Hepatocyte (in vitro differentiated cells): Measurements from ENCODE around the gene TEPSIN. TPM values are rescaled to one million over a fixed set of nuclear protein-coding genes. Genes with fewer than 3 reads are reported as not detected.

Experiments
- DNase-seq: peaks from one replicate; pipeline ENCODE4 v3.0.0-alpha.2; 2016; ENCODE audit warnings: low spot score
- H2AFZ ChIP-seq: fragments of 200-600 bp; sonication (generic); 2 replicates; pipeline ENCODE4 v1.6.0; 2016; ENCODE audit warnings: antibody characterized with exemption, mild to moderate bottlenecking
- H3K27ac ChIP-seq: fragments of 200-600 bp; sonication (generic); 2 replicates; pipeline ENCODE4 v1.5.1; 2016; ENCODE audit warnings: mild to moderate bottlenecking
- H3K27me3 ChIP-seq: fragments of 200-600 bp; sonication (generic); 2 replicates; pipeline ENCODE4 v1.6.1; 2016
- H3K36me3 ChIP-seq: fragments of 200-600 bp; sonication (generic); replicated peaks from 2 replicates; pipeline ENCODE4 v1.5.1; 2016; ENCODE audit warnings: low read depth; ENCODE audit not compliant: insufficient read depth
- H3K4me1 ChIP-seq: fragments of 200-600 bp; sonication (generic); 2 replicates; pipeline ENCODE4 v1.5.1; 2016; ENCODE audit warnings: mild to moderate bottlenecking, moderate library complexity; ENCODE audit not compliant: insufficient read depth
- H3K4me2 ChIP-seq: fragments of 200-600 bp; sonication (generic); 2 replicates; pipeline ENCODE4 v1.6.0; 2016
- H3K4me3 ChIP-seq: fragments of 200-600 bp; sonication (generic); 2 replicates; pipeline ENCODE4 v1.5.1; 2016; ENCODE audit warnings: mild to moderate bottlenecking
- H3K79me2 ChIP-seq: fragments of 200-600 bp; sonication (generic); 2 replicates; pipeline ENCODE4 v1.6.0; 2017; ENCODE audit warnings: mild to moderate bottlenecking
- H3K9me2 ChIP-seq: fragments of 200-600 bp; sonication (generic); replicated peaks from 2 replicates; pipeline ENCODE4 v1.6.0; 2017; ENCODE audit warnings: mild to moderate bottlenecking; ENCODE audit not compliant: insufficient read depth
- H3K9me3 ChIP-seq: fragments of 200-600 bp; sonication (generic); 2 replicates; pipeline ENCODE4 v1.5.1; 2016; ENCODE audit warnings: low read depth, mild to moderate bottlenecking
- H4K20me1 ChIP-seq: fragments of 200-600 bp; sonication (generic); 2 replicates; pipeline ENCODE4 v1.6.0; 2016; ENCODE audit warnings: mild to moderate bottlenecking; ENCODE audit not compliant: insufficient read depth, poor library complexity, severe bottlenecking
- EZH2 ChIP-seq: fragments of 200-600 bp; sonication (generic); IDR thresholded peaks from 2 replicates; pipeline ENCODE4 v1.6.1; 2016; ENCODE audit warnings: antibody characterized with exemption, mild to moderate bottlenecking, borderline replicate concordance
- EZH2phosphoT487 ChIP-seq: fragments of 200-600 bp; sonication (generic); IDR thresholded peaks from one replicate; pipeline ENCODE4 v1.6.1; 2018; ENCODE audit warnings: antibody characterized with exemption, mild to moderate bottlenecking, low read depth, moderate library complexity; ENCODE audit not compliant: unreplicated experiment, severe bottlenecking
- WGBS: methylation state at CpG from one replicate; pipeline ENCODE4 v1.1.6; 2016; ENCODE audit warnings: low lambda C conversion rate; ENCODE audit errors: missing lambda C conversion rate; 5-methylcytosine and 5-hydroxymethylcytosine counted together
- polyA plus RNA-seq: library from polyadenylated mRNA; unstranded; fragments of >200 nt; fragmentation: Nextera tagmentation; extraction: Ambion mirVana; gene quantifications from 2 replicates; pipeline ENCODE4 v1.2.1, GENCODE V29; 2016
- total RNA-seq: library from RNA; depleted of rRNA; stranded (reverse); fragments of >200 nt; gene quantifications from 2 replicates; pipeline ENCODE4 v1.2.3, GENCODE V29; 2014
- TF ChIP-seq, protein P1 (sequence below): fragments of 200-600 bp; sonication (generic); IDR thresholded peaks from 2 replicates; pipeline ENCODE4 v1.5.1; 2016; ENCODE audit warnings: antibody characterized with exemption, mild to moderate bottlenecking; ENCODE audit not compliant: poor library complexity

TEPSIN gene
- total and polyA plus RNA-seq, 2 experiments from 2014 or later: 34.1 to 44.3 TPM

DNA sequence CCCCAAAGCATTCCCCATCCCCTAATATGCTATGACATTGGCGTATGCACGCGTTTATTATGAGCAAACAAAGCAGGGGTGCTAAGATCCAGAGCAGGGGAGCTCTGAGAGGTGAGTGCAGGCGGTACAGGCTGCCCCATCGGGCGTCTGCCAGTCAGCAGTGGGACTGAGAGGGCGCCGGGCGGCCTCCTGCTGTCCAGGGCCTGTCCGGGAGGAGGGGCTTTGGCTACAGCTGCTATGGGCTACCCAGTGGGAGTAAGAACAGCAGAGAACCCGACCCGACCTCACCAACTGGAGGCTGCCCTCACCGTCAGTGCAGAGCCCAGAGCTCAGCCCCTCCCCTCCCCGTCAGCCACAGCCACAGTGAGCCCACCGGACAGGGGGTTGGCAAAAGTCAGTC is 54.3 kb downstream of the TEPSIN start:
- no peaks in the 10 kb centered on the region for H4K20me1 ChIP-seq
- no peaks in the 10 kb centered on the region for H3K27me3 ChIP-seq
- TF ChIP-seq, protein P1, sequence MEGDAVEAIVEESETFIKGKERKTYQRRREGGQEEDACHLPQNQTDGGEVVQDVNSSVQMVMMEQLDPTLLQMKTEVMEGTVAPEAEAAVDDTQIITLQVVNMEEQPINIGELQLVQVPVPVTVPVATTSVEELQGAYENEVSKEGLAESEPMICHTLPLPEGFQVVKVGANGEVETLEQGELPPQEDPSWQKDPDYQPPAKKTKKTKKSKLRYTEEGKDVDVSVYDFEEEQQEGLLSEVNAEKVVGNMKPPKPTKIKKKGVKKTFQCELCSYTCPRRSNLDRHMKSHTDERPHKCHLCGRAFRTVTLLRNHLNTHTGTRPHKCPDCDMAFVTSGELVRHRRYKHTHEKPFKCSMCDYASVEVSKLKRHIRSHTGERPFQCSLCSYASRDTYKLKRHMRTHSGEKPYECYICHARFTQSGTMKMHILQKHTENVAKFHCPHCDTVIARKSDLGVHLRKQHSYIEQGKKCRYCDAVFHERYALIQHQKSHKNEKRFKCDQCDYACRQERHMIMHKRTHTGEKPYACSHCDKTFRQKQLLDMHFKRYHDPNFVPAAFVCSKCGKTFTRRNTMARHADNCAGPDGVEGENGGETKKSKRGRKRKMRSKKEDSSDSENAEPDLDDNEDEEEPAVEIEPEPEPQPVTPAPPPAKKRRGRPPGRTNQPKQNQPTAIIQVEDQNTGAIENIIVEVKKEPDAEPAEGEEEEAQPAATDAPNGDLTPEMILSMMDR: no peak
- TF ChIP-seq EZH2 (no peak), EZH2phosphoT487 (no peak)
- H3K79me2 ChIP-seq: no peaks in the 10 kb centered on the region
- no peak overlapping the region for H2AFZ ChIP-seq
- no peaks in the 10 kb centered on the region for H3K4me1 ChIP-seq
- H3K27ac ChIP-seq: no peak overlapping the region
- no peak overlapping the region for H3K4me2 ChIP-seq
- no peaks in the 10 kb centered on the region for H3K9me2 ChIP-seq
- H3K4me3 ChIP-seq: no peak overlapping the region
- WGBS: 46% methylated on average over 15 of the region's 15 CpGs
- DNase-seq: no peak
- no peaks in the 10 kb centered on the region for H3K9me3 ChIP-seq
- no peaks in the 10 kb centered on the region for H3K36me3 ChIP-seq

DNA sequence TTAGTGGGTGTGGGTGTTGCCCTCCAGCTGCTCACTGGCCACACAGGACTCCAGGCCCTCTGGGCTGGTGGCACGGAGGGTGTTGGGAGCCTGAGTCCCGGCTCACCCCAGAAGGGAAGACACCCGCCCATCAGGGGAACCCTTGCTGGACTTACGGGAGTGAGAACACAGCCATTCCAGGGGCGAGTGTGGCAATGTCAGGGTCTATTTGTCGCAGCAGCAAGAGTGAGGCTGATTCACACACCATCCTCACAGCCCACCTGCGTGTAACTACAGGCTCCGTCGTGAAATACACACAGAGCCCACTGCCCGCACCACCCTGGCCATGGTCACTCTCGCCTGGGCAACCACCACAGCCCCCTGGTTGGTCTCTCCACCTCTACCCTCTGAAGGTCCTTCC is 55.0 kb downstream of the TEPSIN start:
- no peak overlapping the region for H3K4me2 ChIP-seq
- no peak for DNase-seq
- H4K20me1 ChIP-seq: no peaks in the 10 kb centered on the region
- no peaks in the 10 kb centered on the region for H3K9me3 ChIP-seq
- no peaks in the 10 kb centered on the region for H3K9me2 ChIP-seq
- no peak overlapping the region for H3K4me3 ChIP-seq
- H2AFZ ChIP-seq: no peak overlapping the region
- no peak overlapping the region for H3K27ac ChIP-seq
- no peaks in the 10 kb centered on the region for H3K79me2 ChIP-seq
- no peaks in the 10 kb centered on the region for H3K36me3 ChIP-seq
- 98% methylated on average over 11 of the region's 11 CpGs for WGBS
- no peaks in the 10 kb centered on the region for H3K4me1 ChIP-seq
- TF ChIP-seq EZH2: no peak
- TF ChIP-seq EZH2phosphoT487: no peak
- H3K27me3 ChIP-seq: no peaks in the 10 kb centered on the region

DNA sequence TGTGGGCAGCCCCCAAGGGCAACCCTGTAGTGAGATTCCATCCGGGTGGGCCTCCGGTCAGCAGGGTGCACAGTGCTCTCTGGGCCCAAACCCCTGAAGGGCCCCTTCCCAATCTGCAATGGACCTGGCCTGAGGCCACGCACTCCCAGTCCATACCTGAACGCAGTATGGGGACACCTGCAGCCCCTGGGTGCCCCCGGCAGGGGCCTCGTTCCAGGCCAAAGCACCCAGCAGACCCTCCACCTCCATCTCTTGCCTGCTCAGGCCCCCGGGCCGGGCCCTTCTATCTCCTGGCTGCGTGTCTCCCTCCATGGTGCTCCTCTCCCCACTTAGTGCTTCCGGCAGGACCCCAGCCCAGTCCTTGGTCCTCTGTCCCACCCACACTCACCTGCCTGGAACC is 55.5 kb downstream of the TEPSIN start:
- H3K27ac ChIP-seq: no peak overlapping the region
- TF ChIP-seq EZH2: no peak
- H3K79me2 ChIP-seq: no peaks in the 10 kb centered on the region
- no peaks in the 10 kb centered on the region for H3K9me3 ChIP-seq
- WGBS: 94% methylated on average over 9 of the region's 10 CpGs
- no peak overlapping the region for H3K4me2 ChIP-seq
- DNase-seq: no peak
- H2AFZ ChIP-seq: no peak overlapping the region
- H3K27me3 ChIP-seq: no peaks in the 10 kb centered on the region
- no peaks in the 10 kb centered on the region for H3K36me3 ChIP-seq
- no peaks in the 10 kb centered on the region for H3K9me2 ChIP-seq
- H3K4me1 ChIP-seq: no peaks in the 10 kb centered on the region
- no peak overlapping the region for H3K4me3 ChIP-seq
- no peaks in the 10 kb centered on the region for H4K20me1 ChIP-seq

DNA sequence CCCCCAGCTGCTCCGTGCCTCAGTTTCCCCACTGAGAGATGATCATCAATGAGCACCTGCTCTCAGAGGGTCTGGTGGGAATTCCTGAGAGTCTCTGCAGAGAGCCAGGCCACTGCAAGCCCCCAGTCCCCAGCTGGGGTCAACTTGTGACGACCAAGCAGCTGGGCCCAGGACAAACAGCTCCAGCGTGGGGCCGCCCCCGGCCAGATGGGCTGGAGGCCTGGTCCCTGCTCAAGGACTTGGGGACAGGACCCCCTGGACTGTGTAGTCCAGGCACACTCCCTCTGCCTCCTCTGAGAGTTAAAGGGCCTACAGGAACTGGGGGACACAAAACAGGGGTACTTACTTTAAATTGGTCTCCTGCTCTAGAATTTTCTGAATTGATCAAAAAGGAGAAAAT is 56.3 kb downstream of the TEPSIN start:
- Histone ChIP-seq H3K79me2 (no peaks in the 10 kb centered on the region), H3K27me3 (no peaks in the 10 kb centered on the region), H4K20me1 (no peaks in the 10 kb centered on the region), H3K36me3 (no peaks in the 10 kb centered on the region), H3K4me1 (no peaks in the 10 kb centered on the region), H3K27ac (no peak overlapping the region), H3K9me3 (no peaks in the 10 kb centered on the region), H3K4me2 (no peak overlapping the region), H3K9me2 (no peaks in the 10 kb centered on the region), H2AFZ (no peak overlapping the region), H3K4me3 (no peak overlapping the region)
- 90% methylated on average over 5 of the region's 5 CpGs for WGBS
- TF ChIP-seq EZH2 (no peak), EZH2phosphoT487 (no peak)
- TF ChIP-seq, protein P1: no peak
- no peak for DNase-seq
